K562 (cell line): ENCODE measurements around the gene TBC1D25. TPM values are rescaled to one million over a fixed set of nuclear protein-coding genes. Genes with fewer than 3 reads are reported as not detected.

Experiments used
- ATAC-seq: fragments of 200-7000 bp; cut with Tn5 transposase; 3 replicates; pipeline ENCODE4 v1.9.1; 2020; ENCODE audit warnings: moderate library complexity
- BruUV-seq: library from RNA; stranded (reverse); fragments of 400-500 nt; replicated peaks from 2 replicates; lab custom pipeline; 2021; lab: Mats Ljungman, UMichigan
- CTCF ChIA-PET: fragments of 300-600 bp; formaldehyde crosslinking; extraction: SDS; loops from one replicate; lab custom pipeline; 2021; ENCODE audit warnings: low intra/inter-chr PET ratio; lab: Yijun Ruan, JAX
- POLR2A ChIA-PET: fragments of 300-600, 350-650 bp; sonication (Branson Sonifier 250); formaldehyde crosslinking; extraction: SDS; loops from one replicate; lab custom pipeline; 2021; ENCODE audit warnings: antibody characterized with exemption, inconsistent platforms; lab: Yijun Ruan, JAX
- DNase-seq, 4 experiments: peaks; one replicate each; pipeline versions ENCODE4 v3.0.0 to v3.0.0-alpha.2; 2011 to 2018; ENCODE audit warnings: low spot score in 3 of 4, mixed read lengths in 3 of 4; ENCODE audit errors: extremely low read depth in 1 of 4
- FAIRE-seq: peaks from 2 replicates; lab custom pipeline; 2011; peaks lifted over from hg19 to GRCh38; lab: Jason Lieb, UNC
- H2AFZ ChIP-seq: 2 replicates; pipeline ENCODE4 v1.6.0; 2011; ENCODE audit warnings: low read depth, low read length, control low read depth, inconsistent platforms
- H3K27ac ChIP-seq: fragments of 200-600 bp; 3 replicates; pipeline ENCODE4 v1.8.0; 2011; ENCODE audit warnings: low read depth, mild to moderate bottlenecking, control low read depth, inconsistent platforms, low read length, moderate library complexity, mixed read lengths; ENCODE audit errors: extremely low read depth
- H3K27me3 ChIP-seq, 2 experiments: fragments of 300-600 bp in 1 of 2; 2 replicates in 1 of 2; 3 replicates in 1 of 2; pipeline versions ENCODE4 v1.6.0 to v1.8.0; 2011; ENCODE audit warnings: inconsistent platforms in 2 of 2, low read length in 2 of 2, mild to moderate bottlenecking in 1 of 2, mixed read lengths in 1 of 2, moderate library complexity in 1 of 2; ENCODE audit not compliant: control insufficient read depth in 2 of 2, insufficient read depth in 2 of 2
- H3K36me3 ChIP-seq: fragments of 300-600 bp; 3 replicates; pipeline ENCODE4 v1.8.0; 2011; ENCODE audit warnings: mild to moderate bottlenecking, low read length, inconsistent platforms; ENCODE audit not compliant: control insufficient read depth, insufficient read depth
- H3K4me1 ChIP-seq, 2 experiments: fragments of 200-600 bp in 1 of 2; replicated peaks in 1 of 2; 2 replicates in 1 of 2; 3 replicates in 1 of 2; pipeline versions ENCODE4 v1.5.1 to v1.8.0; 2011; ENCODE audit warnings: inconsistent platforms in 2 of 2, low read length in 2 of 2, mild to moderate bottlenecking in 1 of 2, mixed read lengths in 1 of 2, moderate library complexity in 1 of 2; ENCODE audit not compliant: control insufficient read depth in 2 of 2, insufficient read depth in 2 of 2
- H3K4me2 ChIP-seq: 2 replicates; pipeline ENCODE4 v1.6.1; 2011; ENCODE audit warnings: low read length, control low read depth, inconsistent platforms, mixed read lengths; ENCODE audit not compliant: insufficient read depth
- H3K4me3 ChIP-seq: fragments of 200-600 bp; sonication (generic), shearing (Covaris generic); 2 replicates; pipeline ENCODE4 v1.5.1; 2016; ENCODE audit warnings: control low read depth, inconsistent platforms
- H3K79me2 ChIP-seq: fragments of 200-600 bp; 3 replicates; pipeline ENCODE4 v1.8.0; 2011; ENCODE audit warnings: low read length, inconsistent platforms; ENCODE audit not compliant: control insufficient read depth, insufficient read depth
- H3K9ac ChIP-seq, 2 experiments: 2 replicates each; pipeline versions ENCODE4 v1.6.0 to v1.6.1; 2011; ENCODE audit warnings: low read depth in 2 of 2, low read length in 2 of 2, control low read depth in 1 of 2, inconsistent platforms in 1 of 2, mild to moderate bottlenecking in 1 of 2, mixed read lengths in 1 of 2; ENCODE audit not compliant: insufficient read depth in 1 of 2
- H3K9me1 ChIP-seq: one replicate; pipeline ENCODE4 v1.6.0; 2011; ENCODE audit warnings: inconsistent platforms, mild to moderate bottlenecking, low read length, moderate library complexity; ENCODE audit not compliant: control insufficient read depth, insufficient read depth
- H3K9me3 ChIP-seq: replicated peaks from 2 replicates; pipeline ENCODE4 v1.5.1; 2011; ENCODE audit warnings: low read depth, low read length, inconsistent platforms; ENCODE audit not compliant: control insufficient read depth, insufficient read depth
- H4K20me1 ChIP-seq: replicated peaks from 2 replicates; pipeline ENCODE4 v1.6.1; 2011; ENCODE audit warnings: low read length, inconsistent platforms, mixed read lengths; ENCODE audit not compliant: control insufficient read depth, insufficient read depth
- FOXK1 ChIP-seq: sonication (generic); formaldehyde crosslinking; IDR thresholded peaks from 2 replicates; pipeline ENCODE4 v1.8.0; 2022; ENCODE audit warnings: missing genetic modification reagents, mild to moderate bottlenecking, borderline replicate concordance
- HOXB6 ChIP-seq: fragments of 250-450 bp; sonication (Bioruptor Pico); IDR thresholded peaks from 2 replicates; pipeline ENCODE4 v1.5.1; 2022; ENCODE audit warnings: mild to moderate bottlenecking, borderline replicate concordance
- NFYB ChIP-seq: IDR thresholded peaks from 2 replicates; pipeline ENCODE4 v1.6.1; 2011; ENCODE audit warnings: mild to moderate bottlenecking, moderate library complexity; ENCODE audit not compliant: insufficient read length; ENCODE audit errors: extremely low read depth
- NRF1 ChIP-seq, 2 experiments: fragments of 450-650 bp; IDR thresholded peaks in 1 of 2; conservative IDR thresholded peaks in 1 of 2; 2 replicates each; pipeline ENCODE4 v1.6.1; 2014; ENCODE audit warnings: mild to moderate bottlenecking in 2 of 2
- RAD51 ChIP-seq: fragments of 450-650 bp; IDR thresholded peaks from 2 replicates; pipeline ENCODE4 v1.7.1; 2016; ENCODE audit warnings: low read depth, mild to moderate bottlenecking, borderline replicate concordance
- RBM39 ChIP-seq: fragments of 200-400 bp; formaldehyde crosslinking; optimal IDR thresholded peaks from 2 replicates; pipeline ENCODE3; 2018; ENCODE audit warnings: low read depth, low read length
- USF2 ChIP-seq: sonication (generic); formaldehyde crosslinking; IDR thresholded peaks from 2 replicates; pipeline ENCODE4 v1.5.0; 2020; ENCODE audit warnings: missing genetic modification reagents
- ZNF41 ChIP-seq: fragments of 250-450 bp; sonication (Bioruptor Pico); conservative IDR thresholded peaks from 2 replicates; pipeline ENCODE4 v1.4.0; 2020; ENCODE audit warnings: mild to moderate bottlenecking
- WGBS: fragments of 100-300 bp; shearing (Covaris generic); methylation state at CpG from one replicate; pipeline ENCODE4 v1.1.6; 2016; ENCODE audit warnings: low coverage, mixed read lengths; ENCODE audit not compliant: insufficient coverage; ENCODE audit errors: missing lambda C conversion rate; 5-methylcytosine and 5-hydroxymethylcytosine counted together
- in situ Hi-C: fragments of 300-500 bp; cut with MboI; formaldehyde crosslinking; loops from 4 replicates; pipeline ENCODE4 v1.15.0; 2018; ENCODE audit warnings: inconsistent platforms, mixed read lengths
- intact Hi-C: fragments of 100-400 bp; cut with micrococcal nuclease; formaldehyde crosslinking; loops from 2 replicates; pipeline ENCODE4 v1.14.2; 2022
- polyA plus RNA-seq, 8 experiments: library from polyadenylated mRNA; depleted of rRNA in 4 of 8; stranded (reverse) in 5 of 8; unstranded in 3 of 8; fragments of >200 nt; fragmentation: Nextera tagmentation in 2 of 8; fragmentation: Illumina TruSeq in 1 of 8; extraction: Ambion mirVana in 2 of 8; extraction: Trizol in 1 of 8; gene quantifications; 2 replicates each; pipeline versions ENCODE4 v1.2.1 to v1.2.3, GENCODE V29; 2011 to 2014; ENCODE audit warnings: inconsistent platforms in 1 of 8, missing spikeins in 1 of 8
- total RNA-seq, 7 experiments: library from RNA; depleted of rRNA in 6 of 7; stranded (reverse); fragments of >200 nt in 6 of 7; fragmentation: Illumina TruSeq in 2 of 7; extraction: Trizol in 2 of 7; gene quantifications; 2 replicates each; pipeline versions ENCODE4 v1.2.1 to v1.2.3, GENCODE V29; 2011 to 2021; ENCODE audit warnings: low replicate concordance in 1 of 7
- TF ChIP-seq, protein P1 (sequence below): sonication (generic); formaldehyde crosslinking; IDR thresholded peaks from 2 replicates; pipeline ENCODE4 v1.9.0; 2022; ENCODE audit warnings: mild to moderate bottlenecking, missing genetic modification reagents
- TF ChIP-seq, protein P2 (sequence below): fragments of 450-650 bp; IDR thresholded peaks from 2 replicates; pipeline ENCODE4 v1.6.1; 2016

Gene TBC1D25
- total and polyA plus RNA-seq, 9 of the 15 experiments (the other 6 are each of a cell fraction or from before 2014, with no cell fraction given) = 0.62 to 10.6 (median 3.9) TPM

DNA sequence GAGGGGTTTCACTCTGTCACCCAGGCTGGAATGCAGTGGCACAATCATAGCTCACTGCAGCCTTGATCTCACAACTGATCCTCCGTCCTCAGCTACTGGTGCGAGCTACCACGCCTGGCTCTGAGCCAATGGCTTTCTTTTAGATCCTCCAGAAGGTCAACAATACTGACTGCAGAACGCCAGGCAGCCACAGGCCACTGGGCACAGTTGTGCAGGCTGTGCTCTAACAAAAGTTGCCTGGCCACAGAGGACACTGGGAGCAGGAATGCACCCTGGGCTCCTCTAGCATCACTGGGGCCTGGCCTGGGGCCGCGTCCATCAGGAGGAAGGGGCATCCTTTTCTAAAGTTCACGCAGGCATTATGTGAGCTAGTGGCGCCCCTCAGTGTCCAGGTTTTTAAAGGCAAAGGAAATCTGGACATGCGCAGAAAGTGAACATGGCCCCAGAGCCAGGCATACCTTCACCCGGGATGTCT, 45.6 kb upstream of the TBC1D25 start (continued):
- TF ChIP-seq NRF1 (conservative IDR thresholded peaks at IDR 0.05 in 1 of 2, IDR thresholded peaks at IDR 0.05 in 1 of 2) = peak; percentile 66 to 71
- TF ChIP-seq, all 486 proteins: peak for 8

GRCh38 chrX:48496660-48497059, 42.9 kb upstream of the TBC1D25 start:
- H3K9me1 ChIP-seq = no peaks in the 10 kb centered on the region
- whole genome bisulfite sequencing = 37% methylated on average over 4 of the region's 4 CpGs
- peaks cover 10 to 16% of the 10 kb centered on the region in 2 experiments; a peak in 4 of 5 replicates for H3K4me1 ChIP-seq
- ATAC-seq (peak; percentile 69), FAIRE-seq (peak; percentile 82), DNase-seq (peak; percentile 45 to 52 (median 48))
- TF ChIP-seq, protein P1, sequence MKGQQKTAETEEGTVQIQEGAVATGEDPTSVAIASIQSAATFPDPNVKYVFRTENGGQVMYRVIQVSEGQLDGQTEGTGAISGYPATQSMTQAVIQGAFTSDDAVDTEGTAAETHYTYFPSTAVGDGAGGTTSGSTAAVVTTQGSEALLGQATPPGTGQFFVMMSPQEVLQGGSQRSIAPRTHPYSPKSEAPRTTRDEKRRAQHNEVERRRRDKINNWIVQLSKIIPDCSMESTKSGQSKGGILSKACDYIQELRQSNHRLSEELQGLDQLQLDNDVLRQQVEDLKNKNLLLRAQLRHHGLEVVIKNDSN (CRISPR knock-in tag) = peak; percentile 63
- TF ChIP-seq, protein P2, sequence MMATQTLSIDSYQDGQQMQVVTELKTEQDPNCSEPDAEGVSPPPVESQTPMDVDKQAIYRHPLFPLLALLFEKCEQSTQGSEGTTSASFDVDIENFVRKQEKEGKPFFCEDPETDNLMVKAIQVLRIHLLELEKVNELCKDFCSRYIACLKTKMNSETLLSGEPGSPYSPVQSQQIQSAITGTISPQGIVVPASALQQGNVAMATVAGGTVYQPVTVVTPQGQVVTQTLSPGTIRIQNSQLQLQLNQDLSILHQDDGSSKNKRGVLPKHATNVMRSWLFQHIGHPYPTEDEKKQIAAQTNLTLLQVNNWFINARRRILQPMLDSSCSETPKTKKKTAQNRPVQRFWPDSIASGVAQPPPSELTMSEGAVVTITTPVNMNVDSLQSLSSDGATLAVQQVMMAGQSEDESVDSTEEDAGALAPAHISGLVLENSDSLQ = peak; percentile 26; the same call in 1 of the 2 replicates
- TF ChIP-seq HOXB6 (CRISPR knock-in tag) = no peak
- TF ChIP-seq NFYB = peak; percentile 75
- TF ChIP-seq RBM39 = no peak
- no peak for TF ChIP-seq FOXK1 (CRISPR knock-in tag)
- peak; percentile 57 for TF ChIP-seq USF2 (CRISPR knock-in tag)
- peak; percentile 84 for TF ChIP-seq ZNF41 (CRISPR knock-in tag)
- TF ChIP-seq RAD51 = 0 out of 2 replicates have a peak, but pooled peaks have one; percentile 44
- in situ Hi-C loops (loop anchor here (25.0 kb wide), 1 partner anchor 634 kb away; no protein-coding TSS in a partner anchor), intact Hi-C loops (loop anchor here (10.0 kb wide), 1 partner anchor 662 kb away; the partner anchor contains the start of gene ZNF81)
- no TSS peak for BruUV-seq
- H3K4me3 ChIP-seq = no peak overlapping the region
- peak overlapping the region; percentile 63; the same call in 1 of the 2 replicates for H2AFZ ChIP-seq
- no peak overlapping the region for H3K27ac ChIP-seq
- CTCF ChIA-PET = no interaction called here
- POLR2A ChIA-PET = interaction anchor here (0.5 to 1.5 kb wide), 3 partner anchors 11 to 941 kb away, joined by 3 to 10 read pairs (median 4); no protein-coding TSS in a partner anchor
- no peak overlapping the region; the same call in 1 of the 2 replicates for H3K4me2 ChIP-seq
- H3K36me3 ChIP-seq = no peaks in the 10 kb centered on the region
- H3K79me2 ChIP-seq = no peaks in the 10 kb centered on the region
- no peaks in the 10 kb centered on the region for H3K9me3 ChIP-seq
- H3K9ac ChIP-seq = peak overlapping the region in 1 of 2 experiments; percentile 50; a peak in 1 of 4 replicates
- H4K20me1 ChIP-seq = no peaks in the 10 kb centered on the region
- H3K27me3 ChIP-seq = no peaks in the 10 kb centered on the region
